HEK293 (cell line): ENCODE measurements around the gene MND1.
"Not testable (repeated sequence)": the region's sequence is repeated elsewhere in the genome, so short reads cannot be mapped to it uniquely, and the experiment has no call there.

Experiments
- CTCF ChIA-PET: fragments of 350-600 bp; formaldehyde crosslinking; extraction: SDS; loops from one replicate; lab custom pipeline; 2021; ENCODE audit warnings: antibody characterized with exemption; lab: Yijun Ruan, JAX
- POLR2A ChIA-PET: fragments of 300-600 bp; formaldehyde crosslinking; extraction: SDS; loops from one replicate; lab custom pipeline; 2020; ENCODE audit warnings: antibody characterized with exemption, inconsistent platforms; lab: Yijun Ruan, JAX
- H3K27ac ChIP-seq: fragments of 200-500 bp; sonication (Bioruptor generic); 2 replicates; pipeline ENCODE4 v1.5.1; 2014; ENCODE audit warnings: low read depth, low read length, control low read depth, inconsistent platforms; ENCODE audit errors: extremely low read depth
- H3K36me3 ChIP-seq, 2 experiments: fragments of 200-500 bp in 1 of 2; sonication (Bioruptor generic) in 1 of 2; 1 replicate in 1 of 2; 2 replicates in 1 of 2; pipeline ENCODE4 v1.5.1; 2014 to 2017; ENCODE audit warnings: inconsistent platforms in 2 of 2, low read length in 2 of 2; ENCODE audit not compliant: control insufficient read depth in 2 of 2, insufficient read depth in 1 of 2
- H3K4me1 ChIP-seq: fragments of 200-500 bp; sonication (Bioruptor generic); 2 replicates; pipeline ENCODE4 v1.5.1; 2014; ENCODE audit warnings: mild to moderate bottlenecking, low read length, inconsistent platforms; ENCODE audit not compliant: control insufficient read depth, insufficient read depth
- H3K4me3 ChIP-seq: 2 replicates; pipeline ENCODE4 v1.5.1; 2011; ENCODE audit warnings: low read depth, mild to moderate bottlenecking, control low read depth, low read length, moderate library complexity
- H3K9me3 ChIP-seq: fragments of 200-500 bp; sonication (Bioruptor generic); 2 replicates; pipeline ENCODE4 v1.5.1; 2014; ENCODE audit warnings: low read depth, low read length, inconsistent platforms; ENCODE audit not compliant: control insufficient read depth, insufficient read depth
- BCL11A ChIP-seq: fragments of 450-650 bp; formaldehyde crosslinking; IDR thresholded peaks from 2 replicates; pipeline ENCODE4 v1.5.1; 2016; ENCODE audit warnings: low read depth, missing biosample characterization, missing genetic modification characterization
- GLI2 ChIP-seq: fragments of 450-650 bp; formaldehyde crosslinking; IDR thresholded peaks from 2 replicates; pipeline ENCODE4; 2017; ENCODE audit warnings: missing biosample characterization, missing genetic modification characterization, low read depth, borderline replicate concordance
- PRDM4 ChIP-seq: fragments of 450-650 bp; formaldehyde crosslinking; IDR thresholded peaks from 2 replicates; pipeline ENCODE4 v1.5.1; 2017; ENCODE audit warnings: missing biosample characterization, missing genetic modification characterization
- TCF7L2 ChIP-seq: IDR thresholded peaks from 2 replicates; pipeline ENCODE4 v1.6.1; 2011; ENCODE audit warnings: low read depth, mild to moderate bottlenecking, inconsistent platforms, low read length, moderate library complexity, borderline replicate concordance
- ZIC2 ChIP-seq: fragments of 450-650 bp; formaldehyde crosslinking; IDR thresholded peaks from 2 replicates; pipeline ENCODE4 v1.5.1; 2016; ENCODE audit warnings: missing biosample characterization, missing genetic modification characterization
- ZNF121 ChIP-seq: fragments of 450-650 bp; formaldehyde crosslinking; IDR thresholded peaks from 2 replicates; pipeline ENCODE4 v1.5.1; 2016; ENCODE audit warnings: missing biosample characterization, missing genetic modification characterization
- ZNF280C ChIP-seq: fragments of 450-650 bp; formaldehyde crosslinking; IDR thresholded peaks from 2 replicates; pipeline ENCODE4 v1.5.1; 2016; ENCODE audit warnings: missing biosample characterization, missing genetic modification characterization
- ZNF280D ChIP-seq: fragments of 450-650 bp; formaldehyde crosslinking; IDR thresholded peaks from 2 replicates; pipeline ENCODE4 v1.5.1; 2016; ENCODE audit warnings: missing biosample characterization, missing genetic modification characterization
- ZNF302 ChIP-seq: fragments of 450-650 bp; formaldehyde crosslinking; IDR thresholded peaks from 2 replicates; pipeline ENCODE4 v1.5.1; 2016; ENCODE audit warnings: missing biosample characterization, missing genetic modification characterization, low read depth
- ZNF350 ChIP-seq: fragments of 450-650 bp; formaldehyde crosslinking; IDR thresholded peaks from 2 replicates; pipeline ENCODE4 v1.5.0; 2017; ENCODE audit warnings: missing biosample characterization, mild to moderate bottlenecking, missing genetic modification characterization
- ZNF449 ChIP-seq: fragments of 450-650 bp; formaldehyde crosslinking; IDR thresholded peaks from 2 replicates; pipeline ENCODE4 v1.5.1; 2017; ENCODE audit warnings: missing biosample characterization, mild to moderate bottlenecking, missing genetic modification characterization, moderate library complexity
- ZNF521 ChIP-seq: fragments of 450-650 bp; formaldehyde crosslinking; IDR thresholded peaks from 2 replicates; pipeline ENCODE4 v1.5.1; 2017; ENCODE audit warnings: missing biosample characterization, mild to moderate bottlenecking, missing genetic modification characterization
- ZNF558 ChIP-seq: fragments of 450-650 bp; formaldehyde crosslinking; IDR thresholded peaks from 2 replicates; pipeline ENCODE4 v1.5.1; 2016; ENCODE audit warnings: missing biosample characterization, missing genetic modification characterization
- ZNF626 ChIP-seq: fragments of 450-650 bp; sonication (Bioruptor Pico); formaldehyde crosslinking; IDR thresholded peaks from 2 replicates; pipeline ENCODE4 v1.5.1; 2018; ENCODE audit warnings: missing biosample characterization, missing genetic modification characterization, inconsistent platforms
- ZNF664 ChIP-seq: fragments of 450-650 bp; formaldehyde crosslinking; IDR thresholded peaks from 2 replicates; pipeline ENCODE4 v1.5.1; 2016; ENCODE audit warnings: missing biosample characterization, missing genetic modification characterization

MND1 gene

GRCh38 chr4:153409924-153410501, 65.5 kb downstream of the MND1 start:
- ChIA-PET POLR2A (no interaction called here), CTCF (no interaction called here)
- Histone ChIP-seq H3K9me3 (no peaks in the 10 kb centered on the region), H3K27ac (no peak overlapping the region), H3K36me3 (no peaks in the 10 kb centered on the region), H3K4me1 (no peaks in the 10 kb centered on the region), H3K4me3 (no peak overlapping the region)
- no peak for TF ChIP-seq GLI2 (tag by site-specific recombination)
- no peak for TF ChIP-seq BCL11A (tag by site-specific recombination)
- no peak for TF ChIP-seq ZNF280D
- TF ChIP-seq ZNF302: no peak
- no peak for TF ChIP-seq TCF7L2
- TF ChIP-seq ZNF280C (tag by site-specific recombination): no peak
- TF ChIP-seq ZNF121 (tag by site-specific recombination): no peak
- no peak for TF ChIP-seq ZNF626 (tag by site-specific recombination)
- TF ChIP-seq ZNF449 (tag by site-specific recombination): no peak
- TF ChIP-seq ZNF350 (tag by site-specific recombination): no peak
- no peak for TF ChIP-seq ZNF664 (tag by site-specific recombination)
- TF ChIP-seq ZNF521 (tag by site-specific recombination): no peak
- TF ChIP-seq PRDM4 (tag by site-specific recombination): no peak
- TF ChIP-seq ZIC2 (tag by site-specific recombination): no peak

GRCh38 chr4:153413842-153414241, 69.4 kb downstream of the MND1 start:
- POLR2A ChIA-PET: no interaction called here
- Histone ChIP-seq H3K36me3 (no peaks in the 10 kb centered on the region; a peak in 1 of 3 replicates), H3K9me3 (no peaks in the 10 kb centered on the region), H3K27ac (no peak overlapping the region), H3K4me3 (no peak overlapping the region), H3K4me1 (no peaks in the 10 kb centered on the region)
- TF ChIP-seq ZNF558 (tag by site-specific recombination): no peak
- CTCF ChIA-PET: interaction anchor here (0.6 kb wide), 1 partner anchor 40 kb away, joined by 8 read pairs; no protein-coding TSS in a partner anchor

- H3K4me3 ChIP-seq, H3K27ac ChIP-seq, H3K4me1 ChIP-seq, H3K9me3 ChIP-seq, H3K36me3 ChIP-seq, POLR2A ChIA-PET: not testable (repeated sequence)
- CTCF ChIA-PET: interaction anchor here (0.8 kb wide), 1 partner anchor 13 kb away, joined by 3 read pairs; no protein-coding TSS in a partner anchor
Observed at GRCh38 chr4:153416456-153416855, 72.0 kb downstream of the MND1 start.
